ENCODE data around the gene UPF2.
"Not testable (repeated sequence)": the region's sequence is repeated elsewhere in the genome, so short reads cannot be mapped to it uniquely, and the experiment has no call there.

The UPF2 gene

GRCh38 chr10:11982253-11982652 lies 60.4 kb downstream of the UPF2 start:
- no peak for ATAC-seq
- TF ChIP-seq GLIS3 (CRISPR knock-in tag; IDR thresholded peaks at IDR 0.05) (no peak), BACH2 (CRISPR knock-in tag; IDR thresholded peaks at IDR 0.05; ENCODE audit: borderline replicate concordance) (no peak), PATZ1 (CRISPR knock-in tag; IDR thresholded peaks at IDR 0.05; ENCODE audit: borderline replicate concordance) (no peak), ESRRG (CRISPR knock-in tag; IDR thresholded peaks at IDR 0.05) (no peak), TCF4 (CRISPR knock-in tag; IDR thresholded peaks at IDR 0.05; ENCODE audit: borderline replicate concordance) (no peak), ZC3H10 (CRISPR knock-in tag; IDR thresholded peaks at IDR 0.05) (no peak), ZNF70 (CRISPR knock-in tag; IDR thresholded peaks at IDR 0.05) (no peak), ZNF8 (CRISPR knock-in tag; IDR thresholded peaks at IDR 0.05) (no peak), POU6F1 (CRISPR knock-in tag; IDR thresholded peaks at IDR 0.05; ENCODE audit: borderline replicate concordance, low read depth) (no peak), OSR1 (CRISPR knock-in tag; IDR thresholded peaks at IDR 0.05) (no peak), TSHZ2 (CRISPR knock-in tag; IDR thresholded peaks at IDR 0.05) (no peak), ZFP30 (CRISPR knock-in tag; IDR thresholded peaks at IDR 0.05) (no peak), PPARA (CRISPR knock-in tag; IDR thresholded peaks at IDR 0.05; ENCODE audit: borderline replicate concordance) (no peak), ZFP3 (CRISPR knock-in tag; IDR thresholded peaks at IDR 0.05) (no peak), ISL1 (CRISPR knock-in tag; IDR thresholded peaks at IDR 0.05) (no peak), CREB5 (CRISPR knock-in tag; IDR thresholded peaks at IDR 0.05; ENCODE audit: low read depth) (no peak), TOX (CRISPR knock-in tag; IDR thresholded peaks at IDR 0.05; ENCODE audit: borderline replicate concordance) (no peak), CSDC2 (CRISPR knock-in tag; IDR thresholded peaks at IDR 0.05) (no peak), ARNTL (CRISPR knock-in tag; IDR thresholded peaks at IDR 0.05; ENCODE audit: borderline replicate concordance, low read depth) (no peak)

GRCh38 chr10:11975795-11976194 lies 66.8 kb downstream of the UPF2 start:
- no peak for ATAC-seq
- TF ChIP-seq RARB (CRISPR knock-in tag; IDR thresholded peaks at IDR 0.05) (no peak), ISL1 (CRISPR knock-in tag; IDR thresholded peaks at IDR 0.05) (no peak), PPARA (CRISPR knock-in tag; IDR thresholded peaks at IDR 0.05; ENCODE audit: borderline replicate concordance) (no peak), PATZ1 (CRISPR knock-in tag; IDR thresholded peaks at IDR 0.05; ENCODE audit: borderline replicate concordance) (no peak), TOX (CRISPR knock-in tag; IDR thresholded peaks at IDR 0.05; ENCODE audit: borderline replicate concordance) (no peak), ESRRG (CRISPR knock-in tag; IDR thresholded peaks at IDR 0.05) (no peak)

- ATAC-seq: not testable (repeated sequence)
Measured at GRCh38 chr10:11972523-11972922, 70.1 kb downstream of the UPF2 start.

- TF ChIP-seq PATZ1 (CRISPR knock-in tag; IDR thresholded peaks at IDR 0.05; ENCODE audit: borderline replicate concordance) (no peak), TCF4 (CRISPR knock-in tag; IDR thresholded peaks at IDR 0.05; ENCODE audit: borderline replicate concordance) (no peak), CSRNP3 (CRISPR knock-in tag; IDR thresholded peaks at IDR 0.05) (no peak), ZNF565 (CRISPR knock-in tag; conservative IDR thresholded peaks at IDR 0.05; ENCODE audit: low read depth) (no peak)
- no peak for ATAC-seq
Measured at GRCh38 chr10:11962176-11962575, 80.4 kb downstream of the UPF2 start.
